Epithelial cell of esophagus (primary cell): ENCODE results near the gene HCFC1.
"Not testable (repeated sequence)": the region's sequence is repeated elsewhere in the genome, so short reads cannot be mapped to it uniquely, and the experiment has no call there.

Experiments
- DNase-seq: peaks from one replicate; pipeline ENCODE4 v3.0.0; 2010; ENCODE audit warnings: low read depth
- H3K4me3 ChIP-seq: 2 replicates; pipeline ENCODE4 v1.5.1; 2011; ENCODE audit warnings: mild to moderate bottlenecking, low read length, control low read depth
- CTCF ChIP-seq: IDR thresholded peaks from 2 replicates; pipeline ENCODE4 v1.5.1; 2011; ENCODE audit warnings: low read depth, mild to moderate bottlenecking, low read length, control low read depth, inconsistent platforms; ENCODE audit not compliant: insufficient read depth; ENCODE audit errors: missing control alignments

The HCFC1 gene

GRCh38 chrX:154004315-154004714 is 32.7 kb upstream of the HCFC1 start:
- no peak overlapping the region for H3K4me3 ChIP-seq
- TF ChIP-seq CTCF, result no peak
- no peak for DNase-seq

- TF ChIP-seq CTCF, result no peak
- H3K4me3 ChIP-seq, result no peak overlapping the region
- DNase-seq, result peak; percentile 60
Observed at GRCh38 chrX:154002215-154002719, 30.6 kb upstream of the HCFC1 start.

DNA sequence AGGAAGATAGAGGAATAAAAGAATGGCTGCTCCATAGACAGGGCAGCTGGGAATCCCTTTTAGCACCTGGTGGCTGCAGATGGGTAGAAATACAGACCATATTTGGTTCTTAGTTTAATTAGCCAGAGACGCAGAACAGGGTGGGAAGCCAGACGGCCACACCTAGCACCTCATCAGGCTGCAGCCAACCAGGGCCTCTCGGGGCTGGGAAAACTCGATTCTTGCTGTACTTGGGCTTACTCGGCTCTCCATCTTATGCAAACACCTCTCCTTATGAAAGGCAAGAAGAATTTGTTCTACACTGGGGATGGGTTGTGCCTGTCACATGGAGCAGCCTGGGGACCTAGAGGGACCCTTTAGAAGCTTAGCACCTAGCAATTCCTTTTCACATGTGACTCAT is 28.4 kb upstream of the HCFC1 start:
- H3K4me3 ChIP-seq, result no peak overlapping the region
- DNase-seq, result peak; percentile 72
- no peak for TF ChIP-seq CTCF

DNA sequence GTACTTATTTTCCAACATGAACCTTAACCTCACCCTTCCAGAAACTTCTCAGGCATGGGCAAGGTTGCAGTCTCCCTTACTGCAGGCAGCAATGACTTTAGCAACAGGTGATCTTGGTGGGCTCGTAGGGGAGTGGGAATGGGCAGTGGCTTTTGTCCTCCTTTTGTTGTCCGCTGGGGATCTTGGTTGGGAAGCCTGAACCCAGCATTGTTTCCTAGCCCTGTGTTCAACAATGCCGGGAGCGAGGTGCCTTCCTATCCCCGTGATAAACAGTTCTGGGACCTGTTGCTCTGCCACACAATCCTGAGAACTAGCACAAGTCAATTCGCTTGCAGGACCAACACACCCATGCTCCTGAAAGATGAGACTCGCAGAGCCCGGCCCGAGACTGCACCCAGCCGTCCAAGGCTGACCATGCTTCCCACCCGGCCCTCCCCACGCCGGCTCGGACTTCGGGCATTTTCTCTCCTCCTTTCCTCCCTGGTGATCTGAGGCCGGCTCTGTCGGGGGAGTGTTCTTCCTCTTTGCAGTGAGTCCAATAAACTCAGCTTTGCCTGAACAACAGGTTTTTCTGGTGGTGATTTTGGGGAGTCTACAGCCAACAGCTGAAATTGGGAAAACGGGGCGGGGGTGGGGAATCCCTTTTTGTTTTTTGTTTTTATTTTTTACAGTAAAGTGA is 27.9 kb upstream of the HCFC1 start:
- peak; percentile 45 for DNase-seq
- no peak overlapping the region for H3K4me3 ChIP-seq
- no peak for TF ChIP-seq CTCF

GRCh38 chrX:153995504-153995903 is 23.9 kb upstream of the HCFC1 start:
- no peak overlapping the region for H3K4me3 ChIP-seq
- no peak for DNase-seq
- TF ChIP-seq CTCF, result no peak

GRCh38 chrX:153994398-153994797 is 22.8 kb upstream of the HCFC1 start:
- DNase-seq, H3K4me3 ChIP-seq: not testable (repeated sequence)

- TF ChIP-seq CTCF, result no peak
- no peak overlapping the region for H3K4me3 ChIP-seq
- no peak for DNase-seq
Observed at GRCh38 chrX:153993978-153994377, 22.4 kb upstream of the HCFC1 start.
